ENCODE results near the gene IFIT1. TPM values are rescaled to one million over a fixed set of nuclear protein-coding genes. Genes with fewer than 3 reads are reported as not detected.
A peak's percentile ranks its signal among the peaks of the same experiment; 100 is the strongest.
"Not testable (repeated sequence)": the region's sequence is repeated elsewhere in the genome, so short reads cannot be mapped to it uniquely, and the experiment has no call there.

Gene IFIT1
- total RNA-seq, 1 donor from 2014 or later: 9.6 TPM

GRCh38 chr10:89364531-89364930, 27.9 kb upstream of the IFIT1 start:
- ATAC-seq: no peak
- no peak for DNase-seq (ENCODE audit: low spot score)

GRCh38 chr10:89367529-89367928, 24.9 kb upstream of the IFIT1 start:
- DNase-seq (ENCODE audit: low spot score) (no peak), ATAC-seq (peak; percentile 54)

GRCh38 chr10:89368129-89368528, 24.3 kb upstream of the IFIT1 start:
- ATAC-seq (no peak), DNase-seq (ENCODE audit: low spot score) (no peak)

- DNase-seq (ENCODE audit: low spot score) (peak; percentile 62), ATAC-seq (peak; percentile 76)
Observed at GRCh38 chr10:89369156-89370105, 23.0 kb upstream of the IFIT1 start.

- no peak for ATAC-seq
Observed at GRCh38 chr10:89371079-89371478, 21.3 kb upstream of the IFIT1 start.

GRCh38 chr10:89371987-89372386, 20.4 kb upstream of the IFIT1 start:
- DNase-seq (ENCODE audit: low spot score) (no peak), ATAC-seq (no peak)

More at GRCh38 chr10:89371079-89371478, 21.3 kb upstream of the IFIT1 start:
- no peak for DNase-seq (ENCODE audit: low spot score)

GRCh38 chr10:89373916-89374711, 18.3 kb upstream of the IFIT1 start:
- ATAC-seq (peak; percentile 83), DNase-seq (ENCODE audit: low spot score) (peak; percentile 91)

GRCh38 chr10:89374713-89375141, 17.7 kb upstream of the IFIT1 start:
- DNase-seq (ENCODE audit: low spot score): no peak
- ATAC-seq: peak; percentile 46

GRCh38 chr10:89377705-89378637, 14.5 kb upstream of the IFIT1 start, which contains the start of gene IFIT1B:
IFIT1B (plus strand) TSS chr10:89378056; CDS start chr10:89378136, 80 bp downstream.
- no peak for DNase-seq (ENCODE audit: low spot score)
- ATAC-seq: no peak

GRCh38 chr10:89379103-89379502, 13.3 kb upstream of the IFIT1 start:
- ATAC-seq: no peak
- no peak for DNase-seq (ENCODE audit: low spot score)

- ATAC-seq (no peak), DNase-seq (ENCODE audit: low spot score) (no peak)
Observed at GRCh38 chr10:89382757-89383156, 9.7 kb upstream of the IFIT1 start.

GRCh38 chr10:89384474-89385340, 7.7 kb upstream of the IFIT1 start:
- DNase-seq (ENCODE audit: low spot score) (no peak), ATAC-seq (peak; percentile 36)

GRCh38 chr10:89388806-89389205, 3.6 kb upstream of the IFIT1 start:
- ATAC-seq: no peak
- DNase-seq (ENCODE audit: low spot score): no peak

- DNase-seq (ENCODE audit: low spot score) (no peak), ATAC-seq (peak; percentile 47)
Observed at GRCh38 chr10:89389254-89389653, 3.2 kb upstream of the IFIT1 start.

- ATAC-seq (no peak), DNase-seq (ENCODE audit: low spot score) (no peak)
Observed at GRCh38 chr10:89390476-89391225, 1.8 kb upstream of the IFIT1 start.

GRCh38 chr10:89391226-89391576, 1.2 kb upstream of the IFIT1 start:
- ATAC-seq; DNase-seq (ENCODE audit: low spot score): not testable (repeated sequence)

- DNase-seq (ENCODE audit: low spot score) (no peak), ATAC-seq (peak; percentile 60)
Observed at GRCh38 chr10:89392974-89393373, 551 bp downstream of the IFIT1 start.

- DNase-seq (ENCODE audit: low spot score): no peak
- no peak for ATAC-seq
Observed at GRCh38 chr10:89393898-89394297, 1.5 kb downstream of the IFIT1 start.

GRCh38 chr10:89395141-89395540, 2.7 kb downstream of the IFIT1 start:
- DNase-seq (ENCODE audit: low spot score): no peak
- no peak for ATAC-seq
